ENCODE measurements around the gene LEPROT. TPM values are rescaled to one million over a fixed set of nuclear protein-coding genes. Genes with fewer than 3 reads are reported as not detected.
"Not testable (repeated sequence)": the region's sequence is repeated elsewhere in the genome, so short reads cannot be mapped to it uniquely, and the experiment has no call there.

The LEPROT gene
- total and polyA plus RNA-seq, 5 donors from 2014 or later: 12.4 to 27.2 (median 19.3) TPM

- no peak overlapping the region for H3K4me3 Mint-ChIP-seq
- Histone ChIP-seq H3K27me3 (ENCODE audit: control insufficient read depth, insufficient read depth, low read length) (no peaks in the 10 kb centered on the region), H3K27ac (ENCODE audit: insufficient read depth, low read length, poor library complexity, severe bottlenecking) (no peak overlapping the region), H3K9me3 (ENCODE audit: control insufficient read depth in 2 of 2, low read length in 2 of 2) (no peaks in the 10 kb centered on the region), H3K4me3 (ENCODE audit: low read depth, low read length) (no peak overlapping the region), H3K36me3 (ENCODE audit: control insufficient read depth, insufficient read depth, low read length) (no peaks in the 10 kb centered on the region), H3K4me1 (ENCODE audit: control insufficient read depth, insufficient read depth, low read length, poor library complexity, severe bottlenecking) (no peaks in the 10 kb centered on the region)
- H3K9me3 Mint-ChIP-seq: peaks cover 0 to 18% (median 4%) of the 10 kb centered on the region in 7 donors
- ATAC-seq (ENCODE audit: low read depth in 2 of 2): no peak
- H3K27ac Mint-ChIP-seq: no peak overlapping the region
- DNase-seq: peak in 1 of 3 donors; percentile 30
- peaks cover 7 to 29% (median 17%) of the 10 kb centered on the region in 4 donors for H3K4me1 Mint-ChIP-seq
- H3K27me3 Mint-ChIP-seq: peaks cover 7% of the 10 kb centered on the region
- H3K36me3 Mint-ChIP-seq: peaks cover 9% of the 10 kb centered on the region
These were observed 37.4 kb downstream of the LEPROT start for GRCh38 chr1:65457868-65458267.

DNA sequence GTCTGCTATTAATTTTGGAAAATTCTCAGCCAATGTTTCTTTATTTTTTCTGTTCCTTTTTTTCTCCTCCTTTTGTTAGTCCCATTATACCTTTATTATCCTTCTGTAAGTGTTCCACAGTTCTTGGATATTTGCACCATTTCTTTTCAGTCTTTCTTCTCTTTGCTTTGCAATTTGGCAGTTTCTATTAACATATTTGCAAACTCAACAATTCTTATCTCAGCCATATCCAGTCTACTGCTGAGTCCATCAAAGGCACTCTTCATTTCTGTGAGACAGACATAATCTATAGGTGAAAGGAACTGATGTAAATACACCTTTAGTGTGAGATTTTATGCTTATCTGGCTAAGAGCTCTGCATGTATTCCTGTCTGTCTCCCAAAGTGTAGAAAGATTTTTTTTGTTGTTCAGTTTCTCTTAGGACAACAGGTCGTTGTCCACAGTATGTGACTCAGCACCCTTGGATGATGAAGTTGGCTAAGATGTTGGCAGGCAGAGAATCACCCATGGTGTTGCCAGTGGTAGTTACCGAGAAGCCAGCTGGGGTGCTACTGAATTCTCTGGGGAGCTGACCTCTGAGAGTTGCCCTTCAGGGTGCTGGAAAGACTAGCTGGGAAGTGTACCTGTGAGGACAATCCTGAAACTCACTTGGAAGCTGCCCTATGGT is 38.4 kb downstream of the LEPROT start:
- peaks cover 7% of the 10 kb centered on the region for H3K27me3 Mint-ChIP-seq
- Histone ChIP-seq H3K4me3 (ENCODE audit: low read depth, low read length) (no peak overlapping the region), H3K27ac (ENCODE audit: insufficient read depth, low read length, poor library complexity, severe bottlenecking) (no peak overlapping the region), H3K36me3 (ENCODE audit: control insufficient read depth, insufficient read depth, low read length) (no peaks in the 10 kb centered on the region), H3K4me1 (ENCODE audit: control insufficient read depth, insufficient read depth, low read length, poor library complexity, severe bottlenecking) (no peaks in the 10 kb centered on the region), H3K27me3 (ENCODE audit: control insufficient read depth, insufficient read depth, low read length) (no peaks in the 10 kb centered on the region), H3K9me3 (ENCODE audit: control insufficient read depth in 2 of 2, low read length in 2 of 2) (no peaks in the 10 kb centered on the region)
- H3K9me3 Mint-ChIP-seq: peaks cover 0 to 18% (median 5%) of the 10 kb centered on the region in 7 donors
- H3K4me1 Mint-ChIP-seq: peaks cover 7 to 29% (median 17%) of the 10 kb centered on the region in 4 donors
- DNase-seq (no peak), ATAC-seq (ENCODE audit: low read depth in 2 of 2) (no peak)
- peaks cover 12% of the 10 kb centered on the region for H3K36me3 Mint-ChIP-seq
- peak overlapping the region in 1 of 3 donors; percentile 1 for H3K27ac Mint-ChIP-seq
- no peak overlapping the region for H3K4me3 Mint-ChIP-seq

DNA sequence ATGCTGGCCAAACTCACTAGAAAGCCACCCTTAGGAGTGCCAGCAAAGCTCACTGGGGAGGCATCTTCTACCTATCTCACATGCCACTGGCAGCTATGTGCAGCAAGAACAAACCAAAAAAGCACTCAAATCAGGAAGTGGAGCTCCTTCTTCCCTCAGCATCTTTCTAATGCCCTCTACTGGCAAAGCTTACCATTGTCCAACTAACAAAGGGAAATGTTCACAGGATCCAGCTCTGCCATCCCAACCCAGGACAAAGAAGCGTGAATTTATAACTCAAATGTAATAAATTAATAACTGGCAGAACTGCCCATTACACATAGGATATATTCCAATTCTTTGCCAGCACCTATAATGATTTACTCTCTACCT is 38.9 kb downstream of the LEPROT start:
- Mint-ChIP-seq H3K4me1 (peaks cover 7 to 29% (median 17%) of the 10 kb centered on the region in 4 donors), H3K9me3 (peaks cover 0 to 18% (median 5%) of the 10 kb centered on the region in 7 donors), H3K27me3 (peaks cover 7% of the 10 kb centered on the region), H3K27ac (no peak overlapping the region), H3K4me3 (no peak overlapping the region), H3K36me3 (peaks cover 12% of the 10 kb centered on the region)
- H3K9me3 ChIP-seq (ENCODE audit: control insufficient read depth in 2 of 2, low read length in 2 of 2): no peaks in the 10 kb centered on the region
- H3K27me3 ChIP-seq (ENCODE audit: control insufficient read depth, insufficient read depth, low read length): no peaks in the 10 kb centered on the region
- DNase-seq: peak in 1 of 3 donors; percentile 52
- no peak overlapping the region for H3K4me3 ChIP-seq (ENCODE audit: low read depth, low read length)
- H3K27ac ChIP-seq (ENCODE audit: insufficient read depth, low read length, poor library complexity, severe bottlenecking): no peak overlapping the region
- ATAC-seq (ENCODE audit: low read depth in 2 of 2): no peak
- H3K4me1 ChIP-seq (ENCODE audit: control insufficient read depth, insufficient read depth, low read length, poor library complexity, severe bottlenecking): no peaks in the 10 kb centered on the region
- no peaks in the 10 kb centered on the region for H3K36me3 ChIP-seq (ENCODE audit: control insufficient read depth, insufficient read depth, low read length)

DNA sequence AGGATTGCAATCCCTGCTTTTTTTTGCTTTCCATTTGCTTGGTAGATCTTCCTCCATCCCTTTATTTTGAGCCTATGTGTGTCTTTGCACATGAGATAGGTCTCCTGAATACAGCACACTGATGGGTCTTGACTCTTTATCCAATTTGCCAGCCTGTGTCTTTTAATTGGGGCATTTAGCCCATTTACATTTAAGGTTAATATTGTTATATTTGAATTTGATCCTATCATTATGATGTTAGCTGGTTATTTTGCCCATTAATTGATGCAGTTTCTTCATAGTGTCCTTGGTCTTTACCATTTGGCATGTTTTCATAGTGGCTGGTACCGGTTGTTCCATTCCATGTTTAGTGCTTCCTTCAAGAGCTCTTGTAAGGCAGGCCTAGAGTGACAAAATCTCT is 45.4 kb downstream of the LEPROT start:
- Mint-ChIP-seq H3K36me3 (peaks cover 11% of the 10 kb centered on the region), H3K9me3 (peaks cover 3 to 16% (median 10%) of the 10 kb centered on the region in 7 donors)
- not testable (repeated sequence) for DNase-seq; ATAC-seq (ENCODE audit: low read depth in 2 of 2); H3K27me3 ChIP-seq (ENCODE audit: control insufficient read depth, insufficient read depth, low read length); H3K27ac ChIP-seq (ENCODE audit: insufficient read depth, low read length, poor library complexity, severe bottlenecking); H3K27ac Mint-ChIP-seq; H3K27me3 Mint-ChIP-seq; H3K4me3 Mint-ChIP-seq; H3K4me3 ChIP-seq (ENCODE audit: low read depth, low read length); H3K36me3 ChIP-seq (ENCODE audit: control insufficient read depth, insufficient read depth, low read length); H3K9me3 ChIP-seq (ENCODE audit: control insufficient read depth in 2 of 2, low read length in 2 of 2); H3K4me1 ChIP-seq (ENCODE audit: control insufficient read depth, insufficient read depth, low read length, poor library complexity, severe bottlenecking); H3K4me1 Mint-ChIP-seq

DNA sequence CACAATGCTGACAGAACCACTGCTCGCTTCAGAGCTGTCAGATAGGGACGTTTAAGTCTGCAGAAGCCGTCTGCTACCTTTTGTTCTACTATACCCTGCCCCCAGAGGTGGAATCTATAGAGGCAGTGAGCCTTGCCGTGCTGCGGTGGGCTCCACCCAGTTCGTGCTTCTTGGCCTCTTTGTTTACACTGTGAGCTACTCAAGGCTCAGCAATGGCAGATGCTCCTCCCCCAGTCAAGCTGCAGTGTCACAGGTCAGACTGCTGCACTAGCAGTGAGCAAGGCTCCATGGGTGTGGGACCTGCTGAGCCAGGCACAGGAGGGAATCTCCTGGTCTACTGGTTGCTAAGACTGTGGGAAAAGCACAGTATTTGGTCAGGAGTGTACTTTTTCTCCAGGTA is 47.1 kb downstream of the LEPROT start:
- Mint-ChIP-seq H3K9me3 (peaks cover 3 to 16% (median 10%) of the 10 kb centered on the region in 7 donors), H3K27me3 (peaks cover 4% of the 10 kb centered on the region), H3K36me3 (peaks cover 7% of the 10 kb centered on the region), H3K4me3 (no peak overlapping the region), H3K27ac (no peak overlapping the region), H3K4me1 (peaks cover 0 to 2% (median 0%) of the 10 kb centered on the region in 4 donors)
- Histone ChIP-seq H3K27me3 (ENCODE audit: control insufficient read depth, insufficient read depth, low read length) (no peaks in the 10 kb centered on the region), H3K4me1 (ENCODE audit: control insufficient read depth, insufficient read depth, low read length, poor library complexity, severe bottlenecking) (no peaks in the 10 kb centered on the region), H3K9me3 (ENCODE audit: control insufficient read depth in 2 of 2, low read length in 2 of 2) (no peaks in the 10 kb centered on the region), H3K4me3 (ENCODE audit: low read depth, low read length) (no peak overlapping the region), H3K27ac (ENCODE audit: insufficient read depth, low read length, poor library complexity, severe bottlenecking) (no peak overlapping the region), H3K36me3 (ENCODE audit: control insufficient read depth, insufficient read depth, low read length) (no peaks in the 10 kb centered on the region)
- no peak for DNase-seq
- no peak for ATAC-seq (ENCODE audit: low read depth in 2 of 2)

GRCh38 chr1:65469126-65469888 is 48.8 kb downstream of the LEPROT start:
- Histone ChIP-seq H3K4me1 (ENCODE audit: control insufficient read depth, insufficient read depth, low read length, poor library complexity, severe bottlenecking) (no peaks in the 10 kb centered on the region), H3K4me3 (ENCODE audit: low read depth, low read length) (no peak overlapping the region), H3K9me3 (ENCODE audit: control insufficient read depth in 2 of 2, low read length in 2 of 2) (no peaks in the 10 kb centered on the region), H3K27ac (ENCODE audit: insufficient read depth, low read length, poor library complexity, severe bottlenecking) (no peak overlapping the region), H3K36me3 (ENCODE audit: control insufficient read depth, insufficient read depth, low read length) (no peaks in the 10 kb centered on the region), H3K27me3 (ENCODE audit: control insufficient read depth, insufficient read depth, low read length) (no peaks in the 10 kb centered on the region)
- H3K9me3 Mint-ChIP-seq: peaks cover 1 to 14% (median 6%) of the 10 kb centered on the region in 7 donors
- DNase-seq (no peak), ATAC-seq (ENCODE audit: low read depth in 2 of 2) (no peak)
- H3K36me3 Mint-ChIP-seq: peaks cover 3% of the 10 kb centered on the region
- H3K27me3 Mint-ChIP-seq: peaks cover 4% of the 10 kb centered on the region
- peaks cover 0 to 2% (median 0%) of the 10 kb centered on the region in 4 donors for H3K4me1 Mint-ChIP-seq
- H3K27ac Mint-ChIP-seq: no peak overlapping the region
- no peak overlapping the region for H3K4me3 Mint-ChIP-seq

DNA sequence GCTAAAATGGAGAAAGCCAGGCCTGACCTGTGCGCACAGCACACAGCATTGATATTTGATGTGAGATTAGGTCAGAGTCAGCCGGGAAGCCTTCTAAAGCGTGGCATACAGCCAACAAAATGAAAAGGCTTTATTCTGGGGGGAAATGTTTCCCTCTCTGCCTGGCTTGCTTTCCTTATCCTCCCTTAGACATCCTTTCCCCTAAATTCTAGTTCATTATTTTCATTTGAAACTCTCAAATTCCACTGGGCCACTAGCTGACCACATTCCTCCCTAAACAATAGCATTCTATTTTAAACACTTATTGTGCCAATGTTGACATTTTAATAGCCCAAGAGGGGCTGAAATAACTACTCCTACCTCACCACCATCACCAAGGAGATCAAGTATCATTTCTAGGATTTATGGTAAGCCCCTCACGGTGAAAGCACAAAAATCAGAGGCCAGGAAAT is 49.4 kb downstream of the LEPROT start:
- Histone ChIP-seq H3K4me1 (ENCODE audit: control insufficient read depth, insufficient read depth, low read length, poor library complexity, severe bottlenecking) (no peaks in the 10 kb centered on the region), H3K27me3 (ENCODE audit: control insufficient read depth, insufficient read depth, low read length) (no peaks in the 10 kb centered on the region), H3K27ac (ENCODE audit: insufficient read depth, low read length, poor library complexity, severe bottlenecking) (no peak overlapping the region), H3K4me3 (ENCODE audit: low read depth, low read length) (no peak overlapping the region), H3K36me3 (ENCODE audit: control insufficient read depth, insufficient read depth, low read length) (no peaks in the 10 kb centered on the region), H3K9me3 (ENCODE audit: control insufficient read depth in 2 of 2, low read length in 2 of 2) (no peaks in the 10 kb centered on the region)
- no peak for DNase-seq
- peaks cover 4% of the 10 kb centered on the region for H3K27me3 Mint-ChIP-seq
- H3K9me3 Mint-ChIP-seq: peaks cover 1 to 12% (median 6%) of the 10 kb centered on the region in 7 donors
- no peak overlapping the region for H3K4me3 Mint-ChIP-seq
- H3K36me3 Mint-ChIP-seq: peaks cover 3% of the 10 kb centered on the region
- H3K4me1 Mint-ChIP-seq: peaks cover 0 to 2% (median 0%) of the 10 kb centered on the region in 4 donors
- no peak for ATAC-seq (ENCODE audit: low read depth in 2 of 2)
- H3K27ac Mint-ChIP-seq: no peak overlapping the region

Data from CD4-positive, CD25-positive, alpha-beta regulatory T cell (primary cell).